Mucosa of descending colon (tissue), 3 donors: ENCODE measurements around the gene SRSF3. TPM values are rescaled to one million over a fixed set of nuclear protein-coding genes. Genes with fewer than 3 reads are reported as not detected.
A peak's percentile ranks its signal among the peaks of the same experiment; 100 is the strongest.

Experiments
- ATAC-seq: fragments of 200-7000 bp; cut with Tn5 transposase; one replicate; pipeline ENCODE4 v1.9.1; 2020; ENCODE audit warnings: mild to moderate bottlenecking, moderate library complexity
- DNase-seq, 3 donors: peaks; one replicate each; pipeline ENCODE4 v3.0.0-alpha.2; 2020
- H3K36me3 ChIP-seq: fragments of 200-600 bp; one replicate; pipeline ENCODE4 v1.8.0; 2021; ENCODE audit warnings: low read depth, mild to moderate bottlenecking
- H3K4me1 ChIP-seq: fragments of 200-600 bp; one replicate; pipeline ENCODE4 v1.8.0; 2021; ENCODE audit warnings: low read depth, mild to moderate bottlenecking
- H3K4me3 ChIP-seq: fragments of 200-600 bp; one replicate; pipeline ENCODE4 v1.8.0; 2021; ENCODE audit warnings: mild to moderate bottlenecking
- H3K9me3 ChIP-seq: fragments of 200-600 bp; one replicate; pipeline ENCODE4 v1.8.0; 2021; ENCODE audit warnings: mild to moderate bottlenecking
- intact Hi-C, 2 donors: fragments of 100-400 bp; cut with DNase I in 1 of 2; cut with micrococcal nuclease in 1 of 2; formaldehyde crosslinking; loops; one replicate each; pipeline versions ENCODE4 v1.11.0 to v1.11.1; 2022; cut with DNase I, micrococcal nuclease
- total RNA-seq, 3 donors: library from RNA; stranded (reverse); fragmentation: NEBNext Ultra II Directional in 2 of 3; extraction: Animal tissue kit (Norgen Biotek cat#: 25700) in 2 of 3; gene quantifications; one replicate each; pipeline versions ENCODE4 v1.2.1 to v1.2.4, GENCODE V29; 2021 to 2023
- TF ChIP-seq, protein P1 (sequence below): fragments of 200-600 bp; IDR thresholded peaks from one replicate; pipeline ENCODE4 v1.8.0; 2022; ENCODE audit warnings: antibody characterized with exemption, mild to moderate bottlenecking
- donor health status: DM: no; HTN: no; CAD: no; lungs with moderate emphysema.
- donor health status: DM: no; HTN: no; CAD: no.
- donor health status: DM: no; HTN: yes; CAD: no.

SRSF3 gene
- total RNA-seq, 3 donors from 2014 or later = 176 to 243 (median 229) TPM

DNA sequence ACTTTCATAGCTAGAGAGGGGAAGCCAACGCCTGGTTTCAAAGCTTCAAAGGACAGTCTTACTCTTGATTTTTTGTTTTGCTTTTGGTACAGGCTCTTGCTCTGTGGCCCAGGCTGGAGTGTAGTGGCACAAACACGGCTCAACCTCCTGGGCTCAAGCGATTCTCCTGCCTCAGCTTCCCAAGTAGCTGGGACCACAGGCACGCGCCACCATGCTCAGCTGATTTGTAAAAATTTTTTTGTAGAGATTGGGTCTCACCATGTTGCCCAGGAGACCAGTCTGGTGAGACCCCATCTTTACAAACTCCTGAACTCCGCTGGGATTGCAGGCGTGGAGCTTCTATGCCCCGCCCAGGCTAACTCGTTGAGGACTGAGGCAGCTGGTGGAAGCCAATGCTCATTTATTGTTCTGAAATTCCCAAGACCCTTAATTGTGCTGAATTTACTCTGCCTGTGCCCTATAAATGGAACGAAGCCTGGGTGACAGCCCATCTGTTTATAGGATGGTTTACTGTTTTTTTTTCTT, 18.0 kb downstream of the SRSF3 start:
- no peak for ATAC-seq
- intact Hi-C loops = loop anchor here in 1 of 2 donors (10.0 kb wide), 1 partner anchor 243 kb away; no protein-coding TSS in a partner anchor
- no peak overlapping the region for H3K4me3 ChIP-seq

GRCh38 chr6:36613200-36613995, 19.2 kb downstream of the SRSF3 start:
- ATAC-seq = no peak
- Histone ChIP-seq H3K4me1 (peaks cover 26% of the 10 kb centered on the region), H3K9me3 (no peaks in the 10 kb centered on the region), H3K36me3 (no peaks in the 10 kb centered on the region), H3K4me3 (no peak overlapping the region)
- intact Hi-C loops = loop anchor here in 1 of 2 donors (10.0 kb wide), 1 partner anchor 241 kb away; no protein-coding TSS in a partner anchor
- TF ChIP-seq, protein P1, sequence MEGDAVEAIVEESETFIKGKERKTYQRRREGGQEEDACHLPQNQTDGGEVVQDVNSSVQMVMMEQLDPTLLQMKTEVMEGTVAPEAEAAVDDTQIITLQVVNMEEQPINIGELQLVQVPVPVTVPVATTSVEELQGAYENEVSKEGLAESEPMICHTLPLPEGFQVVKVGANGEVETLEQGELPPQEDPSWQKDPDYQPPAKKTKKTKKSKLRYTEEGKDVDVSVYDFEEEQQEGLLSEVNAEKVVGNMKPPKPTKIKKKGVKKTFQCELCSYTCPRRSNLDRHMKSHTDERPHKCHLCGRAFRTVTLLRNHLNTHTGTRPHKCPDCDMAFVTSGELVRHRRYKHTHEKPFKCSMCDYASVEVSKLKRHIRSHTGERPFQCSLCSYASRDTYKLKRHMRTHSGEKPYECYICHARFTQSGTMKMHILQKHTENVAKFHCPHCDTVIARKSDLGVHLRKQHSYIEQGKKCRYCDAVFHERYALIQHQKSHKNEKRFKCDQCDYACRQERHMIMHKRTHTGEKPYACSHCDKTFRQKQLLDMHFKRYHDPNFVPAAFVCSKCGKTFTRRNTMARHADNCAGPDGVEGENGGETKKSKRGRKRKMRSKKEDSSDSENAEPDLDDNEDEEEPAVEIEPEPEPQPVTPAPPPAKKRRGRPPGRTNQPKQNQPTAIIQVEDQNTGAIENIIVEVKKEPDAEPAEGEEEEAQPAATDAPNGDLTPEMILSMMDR = no peak
- DNase-seq = no peak

More for the DNA sequence above, 18.0 kb downstream of the SRSF3 start:
- TF ChIP-seq, protein P1 = no peak
- no peaks in the 10 kb centered on the region for H3K36me3 ChIP-seq
- H3K4me1 ChIP-seq = peaks cover 28% of the 10 kb centered on the region
- no peaks in the 10 kb centered on the region for H3K9me3 ChIP-seq
- DNase-seq = peak in 1 of 3 donors; percentile 19

- TF ChIP-seq, protein P1 = peak; percentile 25
- peaks cover 15% of the 10 kb centered on the region for H3K4me1 ChIP-seq
- no peak overlapping the region for H3K4me3 ChIP-seq
- DNase-seq (peak in 2 of 3 donors; percentile 26 to 43), ATAC-seq (peak; percentile 63)
- H3K36me3 ChIP-seq = no peaks in the 10 kb centered on the region
- no peaks in the 10 kb centered on the region for H3K9me3 ChIP-seq
- intact Hi-C loops = loop anchor here in 1 of 2 donors (5.0 to 10.0 kb wide), 2 partner anchors 142 to 240 kb away; no protein-coding TSS in a partner anchor
These were observed 21.0 kb downstream of the SRSF3 start for GRCh38 chr6:36615018-36615761.

GRCh38 chr6:36616893-36617521, 22.8 kb downstream of the SRSF3 start:
- no peaks in the 10 kb centered on the region for H3K9me3 ChIP-seq
- no peaks in the 10 kb centered on the region for H3K36me3 ChIP-seq
- intact Hi-C loops = loop anchor here in 1 of 2 donors (5.0 to 10.0 kb wide), 2 partner anchors 140 to 238 kb away; no protein-coding TSS in a partner anchor

More at GRCh38 chr6:36616893-36617521, 22.8 kb downstream of the SRSF3 start:
- peak; percentile 90 for ATAC-seq
- TF ChIP-seq, protein P1 = no peak
- DNase-seq = peak; percentile 74 to 83 (median 77)
- H3K4me1 ChIP-seq = peaks cover 15% of the 10 kb centered on the region
- no peak overlapping the region for H3K4me3 ChIP-seq
